GM12878 (cell line): ENCODE results near the gene SETD1A.

Experiments used
- CBX5 ChIP-seq: sonication (generic); IDR thresholded peaks from 2 replicates; pipeline ENCODE4 v1.6.1; 2016; ENCODE audit warnings: low read depth, moderate library complexity, mild to moderate bottlenecking, inconsistent platforms
- CHD2 ChIP-seq: IDR thresholded peaks from 2 replicates; pipeline ENCODE4 v1.6.1; 2011; ENCODE audit warnings: low read depth, low read length, improper control_type of control experiment, borderline replicate concordance
- CREB1 ChIP-seq: IDR thresholded peaks from 2 replicates; pipeline ENCODE4 v1.6.1; 2012; ENCODE audit warnings: low read depth, mild to moderate bottlenecking, inconsistent platforms
- EP300 ChIP-seq, 2 experiments: fragments of 150-350 bp in 1 of 2; IDR thresholded peaks; 2 replicates each; pipeline ENCODE4 v1.6.1; 2011 to 2012; ENCODE audit warnings: low read depth in 2 of 2, low read length in 2 of 2, borderline replicate concordance in 1 of 2, improper control_type of control experiment in 1 of 2, inconsistent platforms in 1 of 2; ENCODE audit not compliant: control insufficient read depth in 1 of 2
- EZH2 ChIP-seq: IDR thresholded peaks from 2 replicates; pipeline ENCODE4 v1.6.1; 2012; ENCODE audit warnings: low read depth, mild to moderate bottlenecking, control low read depth, inconsistent platforms, low read length, borderline replicate concordance; ENCODE audit not compliant: control insufficient read depth
- GABPA ChIP-seq: IDR thresholded peaks from 2 replicates; pipeline ENCODE4 v1.6.1; 2014; ENCODE audit warnings: antibody characterized with exemption, low read depth, mild to moderate bottlenecking, inconsistent platforms
- JUNB ChIP-seq: IDR thresholded peaks from 2 replicates; pipeline ENCODE4 v1.6.1; 2016; ENCODE audit warnings: antibody characterized with exemption, mild to moderate bottlenecking
- POLR2A ChIP-seq: IDR thresholded peaks from 2 replicates; pipeline ENCODE4 v1.6.1; 2011; ENCODE audit warnings: low read depth, mild to moderate bottlenecking, low read length
- POLR2AphosphoS5 ChIP-seq: IDR thresholded peaks from 2 replicates; pipeline ENCODE4 v1.6.1; 2011; ENCODE audit warnings: mild to moderate bottlenecking, low read length, inconsistent platforms
- SREBF1 ChIP-seq: IDR thresholded peaks from 2 replicates; pipeline ENCODE4 v1.6.1; 2012; ENCODE audit warnings: mild to moderate bottlenecking, low read length
- TF ChIP-seq, protein P1 (sequence below), 3 experiments: IDR thresholded peaks in 2 of 3; conservative IDR thresholded peaks in 1 of 3; 2 replicates each; pipeline ENCODE4 v1.5.1; 2011; ENCODE audit warnings: low read depth in 3 of 3, low read length in 3 of 3, mild to moderate bottlenecking in 3 of 3, control low read depth in 2 of 3, moderate library complexity in 2 of 3, inconsistent platforms in 1 of 3, mixed read lengths in 1 of 3; ENCODE audit not compliant: control insufficient read depth in 2 of 3, insufficient read depth in 1 of 3; ENCODE audit errors: extremely low read depth in 1 of 3
- TF ChIP-seq, protein P2 (sequence below): IDR thresholded peaks from 2 replicates; pipeline ENCODE4 v1.6.1; 2012; ENCODE audit warnings: low read depth, low read length, improper control_type of control experiment
- TF ChIP-seq, protein P3 (sequence below): IDR thresholded peaks from 2 replicates; pipeline ENCODE4 v1.6.1; 2012; ENCODE audit warnings: low read depth, low read length, improper control_type of control experiment

DNA sequence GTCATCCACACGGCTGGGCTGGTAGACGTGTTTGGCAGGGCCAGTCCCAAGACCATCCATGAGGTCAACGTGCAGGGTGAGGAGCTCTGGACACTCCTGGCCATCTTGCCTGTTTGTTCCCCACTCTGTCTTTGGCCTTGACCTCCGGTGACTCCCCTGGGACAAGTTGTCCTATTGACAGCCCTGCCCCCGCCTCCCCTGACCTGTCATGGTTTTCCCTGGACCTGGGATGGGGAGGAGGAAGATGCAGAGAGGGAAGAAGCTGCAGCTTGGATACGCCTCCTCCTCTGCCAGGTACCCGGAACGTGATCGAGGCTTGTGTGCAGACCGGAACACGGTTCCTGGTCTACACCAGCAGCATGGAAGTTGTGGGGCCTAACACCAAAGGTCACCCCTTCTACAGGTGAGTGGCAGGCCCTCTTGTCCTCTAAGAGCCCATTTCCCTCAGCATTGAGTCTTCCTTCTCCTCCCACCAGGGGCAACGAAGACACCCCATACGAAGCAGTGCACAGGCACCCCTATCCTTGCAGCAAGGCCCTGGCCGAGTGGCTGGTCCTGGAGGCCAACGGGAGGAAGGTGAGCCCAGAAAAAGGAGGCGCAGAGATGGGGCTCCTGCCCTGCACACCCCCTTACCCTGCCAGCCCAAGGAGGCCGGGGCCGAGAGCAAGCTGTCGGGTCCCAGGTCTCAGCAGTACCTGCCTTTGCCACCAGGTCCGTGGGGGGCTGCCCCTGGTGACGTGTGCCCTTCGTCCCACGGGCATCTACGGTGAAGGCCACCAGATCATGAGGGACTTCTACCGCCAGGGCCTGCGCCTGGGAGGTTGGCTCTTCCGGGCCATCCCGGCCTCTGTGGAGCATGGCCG is 28.8 kb downstream of the SETD1A start:
- TF ChIP-seq, protein P1, sequence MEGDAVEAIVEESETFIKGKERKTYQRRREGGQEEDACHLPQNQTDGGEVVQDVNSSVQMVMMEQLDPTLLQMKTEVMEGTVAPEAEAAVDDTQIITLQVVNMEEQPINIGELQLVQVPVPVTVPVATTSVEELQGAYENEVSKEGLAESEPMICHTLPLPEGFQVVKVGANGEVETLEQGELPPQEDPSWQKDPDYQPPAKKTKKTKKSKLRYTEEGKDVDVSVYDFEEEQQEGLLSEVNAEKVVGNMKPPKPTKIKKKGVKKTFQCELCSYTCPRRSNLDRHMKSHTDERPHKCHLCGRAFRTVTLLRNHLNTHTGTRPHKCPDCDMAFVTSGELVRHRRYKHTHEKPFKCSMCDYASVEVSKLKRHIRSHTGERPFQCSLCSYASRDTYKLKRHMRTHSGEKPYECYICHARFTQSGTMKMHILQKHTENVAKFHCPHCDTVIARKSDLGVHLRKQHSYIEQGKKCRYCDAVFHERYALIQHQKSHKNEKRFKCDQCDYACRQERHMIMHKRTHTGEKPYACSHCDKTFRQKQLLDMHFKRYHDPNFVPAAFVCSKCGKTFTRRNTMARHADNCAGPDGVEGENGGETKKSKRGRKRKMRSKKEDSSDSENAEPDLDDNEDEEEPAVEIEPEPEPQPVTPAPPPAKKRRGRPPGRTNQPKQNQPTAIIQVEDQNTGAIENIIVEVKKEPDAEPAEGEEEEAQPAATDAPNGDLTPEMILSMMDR (IDR thresholded peaks at IDR 0.05 in 2 of 3, conservative IDR thresholded peaks at IDR 0.05 in 1 of 3; ENCODE audit: control insufficient read depth in 2 of 3, extremely low read depth in 1 of 3, insufficient read depth in 1 of 3, low read depth in 3 of 3, low read length in 3 of 3), result no peak
- TF ChIP-seq EZH2 (no peak), CBX5 (no peak), GABPA (no peak), POLR2AphosphoS5 (no peak), JUNB (no peak), SREBF1 (no peak), CHD2 (no peak), POLR2A (no peak), CREB1 (no peak), EP300 (IDR thresholded peaks at IDR 0.05; ENCODE audit: borderline replicate concordance in 1 of 2, control insufficient read depth in 1 of 2, low read depth in 2 of 2, low read length in 2 of 2) (no peak)
- TF ChIP-seq, protein P2, sequence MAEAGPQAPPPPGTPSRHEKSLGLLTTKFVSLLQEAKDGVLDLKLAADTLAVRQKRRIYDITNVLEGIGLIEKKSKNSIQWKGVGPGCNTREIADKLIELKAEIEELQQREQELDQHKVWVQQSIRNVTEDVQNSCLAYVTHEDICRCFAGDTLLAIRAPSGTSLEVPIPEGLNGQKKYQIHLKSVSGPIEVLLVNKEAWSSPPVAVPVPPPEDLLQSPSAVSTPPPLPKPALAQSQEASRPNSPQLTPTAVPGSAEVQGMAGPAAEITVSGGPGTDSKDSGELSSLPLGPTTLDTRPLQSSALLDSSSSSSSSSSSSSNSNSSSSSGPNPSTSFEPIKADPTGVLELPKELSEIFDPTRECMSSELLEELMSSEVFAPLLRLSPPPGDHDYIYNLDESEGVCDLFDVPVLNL, result no peak
- TF ChIP-seq, protein P3, sequence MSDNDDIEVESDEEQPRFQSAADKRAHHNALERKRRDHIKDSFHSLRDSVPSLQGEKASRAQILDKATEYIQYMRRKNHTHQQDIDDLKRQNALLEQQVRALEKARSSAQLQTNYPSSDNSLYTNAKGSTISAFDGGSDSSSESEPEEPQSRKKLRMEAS, result no peak
